Mesenchymal stem cell (in vitro differentiated cells and primary cell): ENCODE data around the gene OR2A14.

ENCODE experiments used
- DNase-seq: peaks from one replicate; pipeline ENCODE4 v3.0.0-alpha.2; 2013
- H2AFZ ChIP-seq: one replicate; pipeline ENCODE4 v1.6.1; 2013; ENCODE audit warnings: low read depth, mild to moderate bottlenecking, control low read depth, inconsistent platforms, low read length, moderate library complexity
- H2AK5ac ChIP-seq: 2 replicates; pipeline ENCODE4 v1.6.1; 2013; ENCODE audit warnings: low read length, moderate library complexity, mild to moderate bottlenecking, inconsistent platforms; ENCODE audit not compliant: severe bottlenecking
- H2BK120ac ChIP-seq: one replicate; pipeline ENCODE4 v1.6.1; 2013; ENCODE audit warnings: low read depth, mild to moderate bottlenecking, inconsistent platforms, low read length, moderate library complexity
- H2BK12ac ChIP-seq, 2 experiments: one replicate each; pipeline ENCODE4 v1.6.1; 2013; ENCODE audit warnings: inconsistent platforms in 2 of 2, low read length in 2 of 2, mild to moderate bottlenecking in 2 of 2, moderate library complexity in 2 of 2, control low read depth in 1 of 2
- H2BK15ac ChIP-seq: one replicate; pipeline ENCODE4 v1.6.1; 2013; ENCODE audit warnings: mild to moderate bottlenecking, low read depth, inconsistent platforms; ENCODE audit not compliant: poor library complexity, severe bottlenecking
- H2BK5ac ChIP-seq: 2 replicates; pipeline ENCODE4 v1.6.1; 2013; ENCODE audit warnings: low read depth, mild to moderate bottlenecking, low read length, control low read depth, inconsistent platforms; ENCODE audit not compliant: poor library complexity, severe bottlenecking
- H3K14ac ChIP-seq, 2 experiments: one replicate each; pipeline ENCODE4 v1.6.1; 2013; ENCODE audit warnings: inconsistent platforms in 2 of 2, low read length in 2 of 2, control low read depth in 1 of 2, mild to moderate bottlenecking in 1 of 2, moderate library complexity in 1 of 2
- H3K18ac ChIP-seq, 2 experiments: one replicate each; pipeline ENCODE4 v1.6.1; 2013; ENCODE audit warnings: inconsistent platforms in 2 of 2, low read length in 2 of 2, control low read depth in 1 of 2, low read depth in 1 of 2, mild to moderate bottlenecking in 1 of 2
- H3K23ac ChIP-seq, 2 experiments: one replicate each; pipeline ENCODE4 v1.6.1; 2013; ENCODE audit warnings: inconsistent platforms in 2 of 2, low read length in 2 of 2, mild to moderate bottlenecking in 2 of 2, moderate library complexity in 2 of 2, control low read depth in 1 of 2
- H3K27ac ChIP-seq: 2 replicates; pipeline ENCODE4 v1.5.1; 2013; ENCODE audit warnings: mild to moderate bottlenecking, moderate library complexity, low read length, control low read depth, inconsistent platforms; ENCODE audit not compliant: poor library complexity, severe bottlenecking
- H3K27me3 ChIP-seq, 2 experiments: 2 replicates each; pipeline versions ENCODE4 v1.6.1 to v1.7.0; 2013; ENCODE audit warnings: low read length in 2 of 2, mild to moderate bottlenecking in 2 of 2, moderate library complexity in 2 of 2, control low read depth in 1 of 2, inconsistent platforms in 1 of 2; ENCODE audit not compliant: control insufficient read depth in 1 of 2, insufficient read depth in 1 of 2
- H3K36me3 ChIP-seq, 2 experiments: 2 replicates each; pipeline versions ENCODE4 v1.6.1 to v1.7.0; 2013; ENCODE audit warnings: low read length in 2 of 2, control low read depth in 1 of 2, inconsistent platforms in 1 of 2, low read depth in 1 of 2, mild to moderate bottlenecking in 1 of 2; ENCODE audit not compliant: insufficient read depth in 2 of 2, control insufficient read depth in 1 of 2
- H3K4ac ChIP-seq, 2 experiments: one replicate each; pipeline ENCODE4 v1.6.1; 2013; ENCODE audit warnings: inconsistent platforms in 2 of 2, low read length in 2 of 2, mild to moderate bottlenecking in 2 of 2, moderate library complexity in 2 of 2, control low read depth in 1 of 2, low read depth in 1 of 2
- H3K4me1 ChIP-seq: 2 replicates; pipeline ENCODE4 v1.6.1; 2013; ENCODE audit warnings: low read depth, low read length, control low read depth; ENCODE audit not compliant: control insufficient read depth, insufficient read depth
- H3K4me2 ChIP-seq: 2 replicates; pipeline ENCODE4 v1.6.1; 2013; ENCODE audit warnings: low read length, mild to moderate bottlenecking, inconsistent platforms; ENCODE audit not compliant: poor library complexity, severe bottlenecking
- H3K4me3 ChIP-seq, 2 experiments: 2 replicates each; pipeline versions ENCODE4 v1.5.1 to v1.7.0; 2013; ENCODE audit warnings: low read length in 2 of 2, mild to moderate bottlenecking in 2 of 2, control low read depth in 1 of 2, low read depth in 1 of 2; ENCODE audit not compliant: insufficient read depth in 1 of 2
- H3K79me1 ChIP-seq: replicated peaks from 2 replicates; pipeline ENCODE4 v1.6.1; 2013; ENCODE audit warnings: mild to moderate bottlenecking, control low read depth, low read length, inconsistent platforms; ENCODE audit not compliant: poor library complexity, severe bottlenecking
- H3K9ac ChIP-seq: 2 replicates; pipeline ENCODE4 v1.7.0; 2013; ENCODE audit warnings: mild to moderate bottlenecking, low read length, moderate library complexity
- H3K9me3 ChIP-seq: 2 replicates; pipeline ENCODE4 v1.7.0; 2013; ENCODE audit warnings: mild to moderate bottlenecking, low read length; ENCODE audit not compliant: control insufficient read depth
- H4K8ac ChIP-seq: one replicate; pipeline ENCODE4 v1.6.1; 2013; ENCODE audit warnings: inconsistent platforms, mild to moderate bottlenecking, low read length, moderate library complexity
- H4K91ac ChIP-seq: one replicate; pipeline ENCODE4 v1.6.1; 2013; ENCODE audit warnings: mild to moderate bottlenecking, low read length, inconsistent platforms
- WGBS: methylation state at CpG from one replicate; pipeline ENCODE4 v1.1.7; 2013; ENCODE audit warnings: mixed read lengths; 5-methylcytosine and 5-hydroxymethylcytosine counted together

Gene OR2A14

GRCh38 chr7:144137501-144137900 is 14.5 kb downstream of the OR2A14 start:
- H4K8ac ChIP-seq: no peak overlapping the region
- H2BK120ac ChIP-seq: no peak overlapping the region
- no peak overlapping the region for H3K27ac ChIP-seq
- no peak overlapping the region for H2BK15ac ChIP-seq
- WGBS: 75% methylated on average over 1 of the region's 1 CpG
- H2BK5ac ChIP-seq: no peak overlapping the region
- H3K18ac ChIP-seq: no peak overlapping the region
- no peak overlapping the region for H4K91ac ChIP-seq
- no peak overlapping the region for H3K9ac ChIP-seq
- H3K4me1 ChIP-seq: no peaks in the 10 kb centered on the region
- H2AK5ac ChIP-seq: no peak overlapping the region
- no peak overlapping the region for H3K4me2 ChIP-seq
- no peak for DNase-seq
- H3K14ac ChIP-seq: no peak overlapping the region
- no peaks in the 10 kb centered on the region for H3K36me3 ChIP-seq
- H3K4me3 ChIP-seq: no peak overlapping the region
- H2BK12ac ChIP-seq: no peak overlapping the region
- H3K9me3 ChIP-seq: peaks cover 6% of the 10 kb centered on the region
- H2AFZ ChIP-seq: no peak overlapping the region
- no peak overlapping the region for H3K4ac ChIP-seq
- H3K23ac ChIP-seq: no peak overlapping the region
- H3K79me1 ChIP-seq: no peaks in the 10 kb centered on the region
- no peaks in the 10 kb centered on the region for H3K27me3 ChIP-seq

- H3K4me1 ChIP-seq: no peaks in the 10 kb centered on the region
- H3K18ac ChIP-seq: no peak overlapping the region
- peaks cover 29% of the 10 kb centered on the region for H3K9me3 ChIP-seq
- H2AFZ ChIP-seq: no peak overlapping the region
- no peaks in the 10 kb centered on the region for H3K36me3 ChIP-seq
- no peak overlapping the region for H3K27ac ChIP-seq
- H3K27me3 ChIP-seq: no peaks in the 10 kb centered on the region
- no peak overlapping the region for H3K4me3 ChIP-seq
- DNase-seq: no peak
- no peak overlapping the region for H3K9ac ChIP-seq
- no peak overlapping the region for H2BK15ac ChIP-seq
- no peak overlapping the region for H3K14ac ChIP-seq
- H3K79me1 ChIP-seq: no peaks in the 10 kb centered on the region
- no peak overlapping the region for H3K4me2 ChIP-seq
- no peak overlapping the region for H4K91ac ChIP-seq
- whole genome bisulfite sequencing: 81% methylated on average over 3 of the region's 3 CpGs
- H2BK12ac ChIP-seq: no peak overlapping the region
- no peak overlapping the region for H2AK5ac ChIP-seq
- H4K8ac ChIP-seq: no peak overlapping the region
- H3K23ac ChIP-seq: no peak overlapping the region
- H3K4ac ChIP-seq: no peak overlapping the region
- no peak overlapping the region for H2BK120ac ChIP-seq
- no peak overlapping the region for H2BK5ac ChIP-seq
Measured at GRCh38 chr7:144142187-144142586, 19.2 kb downstream of the OR2A14 start.

GRCh38 chr7:144144426-144144825 is 21.4 kb downstream of the OR2A14 start:
- Histone ChIP-seq H4K91ac (peak overlapping the region; percentile 34), H2BK120ac (no peak overlapping the region), H3K27me3 (no peaks in the 10 kb centered on the region), H3K36me3 (no peaks in the 10 kb centered on the region), H3K14ac (no peak overlapping the region), H4K8ac (no peak overlapping the region), H2BK15ac (no peak overlapping the region), H3K4ac (no peak overlapping the region), H3K23ac (no peak overlapping the region), H3K9me3 (peaks cover 46% of the 10 kb centered on the region), H3K18ac (no peak overlapping the region), H2AK5ac (no peak overlapping the region), H2AFZ (no peak overlapping the region), H3K9ac (no peak overlapping the region), H3K4me1 (no peaks in the 10 kb centered on the region), H3K4me2 (no peak overlapping the region), H3K79me1 (no peaks in the 10 kb centered on the region), H2BK12ac (no peak overlapping the region), H3K4me3 (no peak overlapping the region), H3K27ac (no peak overlapping the region), H2BK5ac (no peak overlapping the region)
- DNase-seq: no peak
- 72% methylated on average over 3 of the region's 3 CpGs for WGBS

DNA sequence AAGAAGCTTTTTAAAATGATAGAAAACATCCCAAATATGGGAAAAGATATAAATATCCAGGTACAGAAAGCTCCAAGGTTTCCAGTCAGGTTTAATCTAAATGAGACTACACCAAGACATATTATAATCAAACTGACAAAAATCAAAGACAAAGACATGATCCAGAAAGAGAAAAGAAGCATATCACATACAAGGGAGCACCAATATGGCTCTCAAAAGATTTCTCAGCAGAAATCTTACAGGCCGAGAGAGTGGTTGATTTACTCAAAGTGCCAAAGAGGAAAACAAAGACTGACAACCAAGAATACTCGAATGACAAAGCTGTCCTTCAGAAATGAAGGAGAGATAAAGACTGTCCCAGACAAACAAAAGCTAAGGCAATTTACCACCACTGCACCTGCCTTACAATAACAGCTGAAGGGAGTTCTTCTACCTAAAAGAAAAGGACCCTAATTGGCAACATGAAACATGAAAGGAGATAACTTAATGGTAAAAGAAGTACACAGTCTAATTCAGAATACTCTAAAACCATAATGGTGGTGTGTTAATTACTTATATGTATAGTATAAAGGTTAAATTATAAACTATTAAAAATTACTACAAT is 25.4 kb downstream of the OR2A14 start:
- H3K9ac ChIP-seq: no peak overlapping the region
- no peak overlapping the region for H3K4me3 ChIP-seq
- no peak overlapping the region for H3K4ac ChIP-seq
- no peaks in the 10 kb centered on the region for H3K79me1 ChIP-seq
- no peak overlapping the region for H3K4me2 ChIP-seq
- H3K4me1 ChIP-seq: no peaks in the 10 kb centered on the region
- H3K18ac ChIP-seq: no peak overlapping the region
- no peak overlapping the region for H2BK12ac ChIP-seq
- 61% methylated on average over 2 of the region's 2 CpGs for WGBS
- H2AFZ ChIP-seq: no peak overlapping the region
- H4K91ac ChIP-seq: no peak overlapping the region
- H2AK5ac ChIP-seq: no peak overlapping the region
- H2BK5ac ChIP-seq: no peak overlapping the region
- no peaks in the 10 kb centered on the region for H3K36me3 ChIP-seq
- no peak overlapping the region for H2BK15ac ChIP-seq
- H4K8ac ChIP-seq: no peak overlapping the region
- no peaks in the 10 kb centered on the region for H3K27me3 ChIP-seq
- no peak overlapping the region for H3K27ac ChIP-seq
- H2BK120ac ChIP-seq: no peak overlapping the region
- no peak overlapping the region for H3K14ac ChIP-seq
- DNase-seq: no peak
- no peak overlapping the region for H3K23ac ChIP-seq
- peaks cover 45% of the 10 kb centered on the region for H3K9me3 ChIP-seq
